ENCODE data around the gene CCDC192. TPM values are rescaled to one million over a fixed set of nuclear protein-coding genes. Genes with fewer than 3 reads are reported as not detected.
"Not testable (repeated sequence)": the region's sequence is repeated elsewhere in the genome, so short reads cannot be mapped to it uniquely, and the experiment has no call there.

Gene CCDC192
- total and polyA plus RNA-seq, 2 experiments from 2014 or later: 0.40 TPM; not detected in 1

GRCh38 chr5:127846884-127847283 is 143.7 kb downstream of the CCDC192 start:
- Histone ChIP-seq H3K4me2 (no peak overlapping the region), H3K9me2 (ENCODE audit: insufficient read depth) (no peaks in the 10 kb centered on the region), H3F3A (replicated peaks; ENCODE audit: low read depth) (no peaks in the 10 kb centered on the region), H4K20me1 (replicated peaks; ENCODE audit: insufficient read depth) (no peaks in the 10 kb centered on the region), H3K4me3 (no peak overlapping the region), H2AFZ (no peak overlapping the region), H3K27ac (ENCODE audit: low read depth) (no peak overlapping the region), H3K27me3 (ENCODE audit: insufficient read depth) (no peaks in the 10 kb centered on the region), H3K36me3 (ENCODE audit: insufficient read depth) (no peaks in the 10 kb centered on the region), H3K79me2 (replicated peaks; ENCODE audit: insufficient read depth) (no peaks in the 10 kb centered on the region), H3K4me1 (ENCODE audit: insufficient read depth) (no peaks in the 10 kb centered on the region)
- DNase-seq (ENCODE audit: low spot score) (no peak), ATAC-seq (no peak)
- H3K4me1 Mint-ChIP-seq: peaks cover 5% of the 10 kb centered on the region
- no peak overlapping the region for H3K4me3 Mint-ChIP-seq
- H3K27ac Mint-ChIP-seq: no peak overlapping the region
- no peaks in the 10 kb centered on the region for H3K36me3 Mint-ChIP-seq (ENCODE audit: low read depth)
- H3K27me3 Mint-ChIP-seq (ENCODE audit: insufficient read depth, low read depth, poor library complexity): no peaks in the 10 kb centered on the region
- no peaks in the 10 kb centered on the region for H3K9me3 Mint-ChIP-seq
- no peak for TF ChIP-seq NANOG (IDR thresholded peaks at IDR 0.05; ENCODE audit: borderline replicate concordance)
- TF ChIP-seq POLR2AphosphoS5 (IDR thresholded peaks at IDR 0.05; ENCODE audit: low read depth): no peak
- TF ChIP-seq EZH2phosphoT487 (IDR thresholded peaks at IDR 0.05; ENCODE audit: unreplicated experiment): no peak
- TF ChIP-seq REST (IDR thresholded peaks at IDR 0.05; ENCODE audit: unreplicated experiment): no peak
- TF ChIP-seq ZNF331 (CRISPR knock-in tag; IDR thresholded peaks at IDR 0.05; ENCODE audit: low read depth): no peak
- no peak for TF ChIP-seq JUNB (IDR thresholded peaks at IDR 0.05; ENCODE audit: unreplicated experiment)
- no peak for TF ChIP-seq STAT1 (IDR thresholded peaks at IDR 0.05; ENCODE audit: unreplicated experiment)
- no peak for TF ChIP-seq CREB1 (CRISPR knock-in tag; IDR thresholded peaks at IDR 0.05; ENCODE audit: low read depth)

GRCh38 chr5:127847641-127848040 is 144.4 kb downstream of the CCDC192 start:
- not testable (repeated sequence) for H3K4me1 ChIP-seq (ENCODE audit: insufficient read depth); H3K4me2 ChIP-seq; H3K27ac Mint-ChIP-seq; H3K4me1 Mint-ChIP-seq; H3K27me3 Mint-ChIP-seq (ENCODE audit: insufficient read depth, low read depth, poor library complexity); H3K27me3 ChIP-seq (ENCODE audit: insufficient read depth); H4K20me1 ChIP-seq (replicated peaks; ENCODE audit: insufficient read depth); H3K79me2 ChIP-seq (replicated peaks; ENCODE audit: insufficient read depth); H3K36me3 ChIP-seq (ENCODE audit: insufficient read depth); H2AFZ ChIP-seq; ATAC-seq; H3K9me2 ChIP-seq (ENCODE audit: insufficient read depth); H3F3A ChIP-seq (replicated peaks; ENCODE audit: low read depth); H3K4me3 Mint-ChIP-seq; H3K27ac ChIP-seq (ENCODE audit: low read depth); DNase-seq (ENCODE audit: low spot score); H3K36me3 Mint-ChIP-seq (ENCODE audit: low read depth); H3K4me3 ChIP-seq; H3K9me3 Mint-ChIP-seq

- Histone ChIP-seq H3K4me1 (ENCODE audit: insufficient read depth) (no peaks in the 10 kb centered on the region), H2AFZ (no peak overlapping the region), H4K20me1 (replicated peaks; ENCODE audit: insufficient read depth) (no peaks in the 10 kb centered on the region), H3F3A (replicated peaks; ENCODE audit: low read depth) (no peaks in the 10 kb centered on the region), H3K27ac (ENCODE audit: low read depth) (no peak overlapping the region), H3K27me3 (ENCODE audit: insufficient read depth) (no peaks in the 10 kb centered on the region), H3K79me2 (replicated peaks; ENCODE audit: insufficient read depth) (no peaks in the 10 kb centered on the region), H3K9me2 (ENCODE audit: insufficient read depth) (no peaks in the 10 kb centered on the region), H3K4me2 (no peak overlapping the region), H3K4me3 (no peak overlapping the region), H3K36me3 (ENCODE audit: insufficient read depth) (no peaks in the 10 kb centered on the region)
- DNase-seq (ENCODE audit: low spot score) (no peak), ATAC-seq (no peak)
- no peak overlapping the region for H3K4me3 Mint-ChIP-seq
- no peaks in the 10 kb centered on the region for H3K9me3 Mint-ChIP-seq
- H3K27me3 Mint-ChIP-seq (ENCODE audit: insufficient read depth, low read depth, poor library complexity): no peaks in the 10 kb centered on the region
- H3K4me1 Mint-ChIP-seq: peaks cover 5% of the 10 kb centered on the region
- H3K36me3 Mint-ChIP-seq (ENCODE audit: low read depth): no peaks in the 10 kb centered on the region
- H3K27ac Mint-ChIP-seq: no peak overlapping the region
- TF ChIP-seq NANOG (IDR thresholded peaks at IDR 0.05; ENCODE audit: borderline replicate concordance) (no peak), POLR2AphosphoS5 (IDR thresholded peaks at IDR 0.05; ENCODE audit: low read depth) (no peak), ZNF331 (CRISPR knock-in tag; IDR thresholded peaks at IDR 0.05; ENCODE audit: low read depth) (no peak), JUNB (IDR thresholded peaks at IDR 0.05; ENCODE audit: unreplicated experiment) (no peak)
These were observed 144.9 kb downstream of the CCDC192 start for GRCh38 chr5:127848098-127848497.
